Gastroesophageal sphincter (tissue), 4 donors: ENCODE measurements around the gene FAM210B. TPM values are rescaled to one million over a fixed set of nuclear protein-coding genes. Genes with fewer than 3 reads are reported as not detected.
"Not testable (repeated sequence)": the region's sequence is repeated elsewhere in the genome, so short reads cannot be mapped to it uniquely, and the experiment has no call there.

Experiments used
- ATAC-seq: fragments of 150-250 bp; one replicate; pipeline ENCODE4 v1.9.1; 2016; ENCODE audit warnings: mild to moderate bottlenecking, moderate library complexity
- H3K27ac ChIP-seq, 4 donors: fragments of 200-600 bp; sonication (generic) in 3 of 4; 1 replicate in 3 of 4; 2 replicates in 1 of 4; pipeline ENCODE4 v1.5.1; 2016 to 2019
- H3K27me3 ChIP-seq: fragments of 200-600 bp; sonication (generic); one replicate; pipeline ENCODE4 v1.5.1; 2019
- H3K36me3 ChIP-seq, 2 donors: fragments of 200-600 bp; sonication (generic); one replicate each; pipeline ENCODE4 v1.5.1; 2019; ENCODE audit warnings: control low read depth in 1 of 2
- H3K4me1 ChIP-seq, 3 donors: fragments of 200-600 bp; sonication (generic); 1 replicate in 2 of 3; 2 replicates in 1 of 3; pipeline ENCODE4 v1.5.1; 2016 to 2019; ENCODE audit warnings: control low read depth in 2 of 3
- H3K4me3 ChIP-seq, 2 donors: fragments of 200-600 bp; sonication (generic); one replicate each; pipeline ENCODE4 v1.5.1; 2019; ENCODE audit warnings: mild to moderate bottlenecking in 1 of 2, moderate library complexity in 1 of 2
- H3K9me3 ChIP-seq, 3 donors: fragments of 200-600 bp; sonication (generic); one replicate each; pipeline ENCODE4 v1.5.1; 2017 to 2019; ENCODE audit warnings: control low read depth in 2 of 3
- EP300 ChIP-seq: sonication (generic); formaldehyde crosslinking; IDR thresholded peaks from one replicate; pipeline ENCODE4 v1.6.1; 2017; ENCODE audit warnings: antibody characterized with exemption, mild to moderate bottlenecking
- POLR2A ChIP-seq, 2 donors: fragments of 450-650 bp; IDR thresholded peaks; one replicate each; pipeline ENCODE4 v1.6.1; 2017; ENCODE audit warnings: antibody characterized with exemption in 2 of 2, mild to moderate bottlenecking in 2 of 2, moderate library complexity in 1 of 2
- POLR2AphosphoS5 ChIP-seq: sonication (generic); formaldehyde crosslinking; IDR thresholded peaks from one replicate; pipeline ENCODE4 v1.6.1; 2017; ENCODE audit warnings: antibody characterized with exemption
- WGBS, 2 donors: methylation state at CpG; one replicate each; pipeline ENCODE4 v1.1.5; 2018; ENCODE audit warnings: low coverage in 1 of 2; 5-methylcytosine and 5-hydroxymethylcytosine counted together
- total RNA-seq, 4 donors: library from RNA; depleted of rRNA; stranded (reverse); fragments of >200 nt; gene quantifications; one replicate each; pipeline ENCODE4 v1.1.0, GENCODE V29; 2016
- TF ChIP-seq, protein P1 (sequence below), 4 experiments: fragments of 200-600 bp in 2 of 4; fragments of 450-650 bp in 2 of 4; sonication (generic) in 1 of 4; IDR thresholded peaks; one replicate each; pipeline ENCODE4 v1.5.1; 2017 to 2019; ENCODE audit warnings: antibody characterized with exemption in 4 of 4, mild to moderate bottlenecking in 2 of 4, moderate library complexity in 2 of 4

FAM210B gene
- total RNA-seq, 4 donors from 2014 or later = 57.4 to 79.9 (median 59.3) TPM

DNA sequence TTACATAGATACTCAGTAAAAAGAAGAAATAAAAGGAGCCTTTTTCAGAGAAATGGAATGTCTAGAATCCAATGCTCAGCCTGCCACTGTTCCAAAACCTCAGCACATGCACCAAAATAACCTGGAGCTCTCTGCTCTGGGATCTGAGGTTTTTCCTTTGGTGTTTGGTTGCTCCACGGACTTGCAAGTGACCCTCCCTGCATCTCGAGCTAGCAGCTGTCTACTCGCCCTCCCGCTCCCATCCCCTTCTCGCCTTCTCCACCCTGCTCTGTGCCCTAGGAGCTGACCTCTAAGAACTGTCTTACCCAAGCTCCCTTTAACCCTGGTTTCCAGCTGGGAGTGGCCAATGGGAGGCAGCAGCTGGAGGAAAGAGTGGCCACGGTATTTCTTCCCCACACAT lies 35.1 kb upstream of the FAM210B start:
- H3K27me3 ChIP-seq = peaks cover 35% of the 10 kb centered on the region
- H3K27ac ChIP-seq = no peak overlapping the region
- TF ChIP-seq POLR2AphosphoS5 = no peak
- WGBS, 2 donors = 38 to 39% methylated on average over 3 to 6 of the region's 6 CpGs
- no peaks in the 10 kb centered on the region for H3K36me3 ChIP-seq
- H3K4me3 ChIP-seq = no peak overlapping the region
- no peaks in the 10 kb centered on the region for H3K4me1 ChIP-seq
- no peak for ATAC-seq
- no peaks in the 10 kb centered on the region for H3K9me3 ChIP-seq

DNA sequence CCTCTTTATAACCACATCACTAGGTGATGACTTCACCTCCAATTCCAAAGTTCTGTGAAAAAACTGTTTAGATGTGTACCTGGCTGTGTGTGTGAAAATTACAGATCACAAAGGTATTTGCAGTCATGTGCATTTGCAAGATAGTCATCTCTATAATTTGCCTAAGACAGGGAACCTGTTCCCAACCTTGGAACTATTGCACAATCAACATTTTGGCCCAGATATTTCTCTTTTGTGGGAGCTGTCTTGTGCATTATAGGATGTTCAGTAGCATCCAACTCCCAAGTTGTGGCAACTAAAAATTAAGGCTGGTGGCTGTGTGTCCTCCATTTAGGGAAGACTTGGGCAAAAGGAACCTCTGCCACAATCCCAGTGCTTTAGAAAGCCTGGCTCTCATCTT lies 34.0 kb upstream of the FAM210B start:
- H3K9me3 ChIP-seq = no peaks in the 10 kb centered on the region
- H3K4me1 ChIP-seq = no peaks in the 10 kb centered on the region
- no peak overlapping the region for H3K27ac ChIP-seq
- H3K36me3 ChIP-seq = no peaks in the 10 kb centered on the region
- no peak overlapping the region for H3K4me3 ChIP-seq
- ATAC-seq = no peak
- peaks cover 37% of the 10 kb centered on the region for H3K27me3 ChIP-seq
- TF ChIP-seq POLR2A (IDR thresholded peaks at IDR 0.05) (no peak), POLR2AphosphoS5 (no peak), EP300 (no peak)
- TF ChIP-seq, protein P1, sequence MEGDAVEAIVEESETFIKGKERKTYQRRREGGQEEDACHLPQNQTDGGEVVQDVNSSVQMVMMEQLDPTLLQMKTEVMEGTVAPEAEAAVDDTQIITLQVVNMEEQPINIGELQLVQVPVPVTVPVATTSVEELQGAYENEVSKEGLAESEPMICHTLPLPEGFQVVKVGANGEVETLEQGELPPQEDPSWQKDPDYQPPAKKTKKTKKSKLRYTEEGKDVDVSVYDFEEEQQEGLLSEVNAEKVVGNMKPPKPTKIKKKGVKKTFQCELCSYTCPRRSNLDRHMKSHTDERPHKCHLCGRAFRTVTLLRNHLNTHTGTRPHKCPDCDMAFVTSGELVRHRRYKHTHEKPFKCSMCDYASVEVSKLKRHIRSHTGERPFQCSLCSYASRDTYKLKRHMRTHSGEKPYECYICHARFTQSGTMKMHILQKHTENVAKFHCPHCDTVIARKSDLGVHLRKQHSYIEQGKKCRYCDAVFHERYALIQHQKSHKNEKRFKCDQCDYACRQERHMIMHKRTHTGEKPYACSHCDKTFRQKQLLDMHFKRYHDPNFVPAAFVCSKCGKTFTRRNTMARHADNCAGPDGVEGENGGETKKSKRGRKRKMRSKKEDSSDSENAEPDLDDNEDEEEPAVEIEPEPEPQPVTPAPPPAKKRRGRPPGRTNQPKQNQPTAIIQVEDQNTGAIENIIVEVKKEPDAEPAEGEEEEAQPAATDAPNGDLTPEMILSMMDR (IDR thresholded peaks at IDR 0.05) = no peak

GRCh38 chr20:56328861-56329260 lies 29.9 kb upstream of the FAM210B start:
- Histone ChIP-seq H3K4me3 (no peak overlapping the region), H3K4me1 (no peaks in the 10 kb centered on the region), H3K9me3 (no peaks in the 10 kb centered on the region), H3K27me3 (peaks cover 43% of the 10 kb centered on the region), H3K36me3 (no peaks in the 10 kb centered on the region), H3K27ac (no peak overlapping the region)
- no peak for ATAC-seq
- 0 to 13% methylated on average over 1 to 2 of the region's 5 CpGs for WGBS, 2 donors
- TF ChIP-seq POLR2A (IDR thresholded peaks at IDR 0.05) = no peak
- TF ChIP-seq, protein P1 (IDR thresholded peaks at IDR 0.05) = no peak
- no peak for TF ChIP-seq EP300
- TF ChIP-seq POLR2AphosphoS5 = no peak

GRCh38 chr20:56336709-56337108 lies 22.1 kb upstream of the FAM210B start:
- H3K4me1 ChIP-seq, H3K4me3 ChIP-seq, H3K9me3 ChIP-seq, ATAC-seq, H3K36me3 ChIP-seq, H3K27ac ChIP-seq: not testable (repeated sequence)
- 43% methylated on average over 1 of the region's 8 CpGs; no CpG with 5 or more reads in 1 of the 2 donors for WGBS, 2 donors
- peaks cover 45% of the 10 kb centered on the region for H3K27me3 ChIP-seq

- no peaks in the 10 kb centered on the region for H3K36me3 ChIP-seq
- no peak overlapping the region for H3K4me3 ChIP-seq
- H3K9me3 ChIP-seq = no peaks in the 10 kb centered on the region
- no peak for ATAC-seq
- H3K4me1 ChIP-seq = peaks cover 0 to 8% (median 5%) of the 10 kb centered on the region in 3 donors
- no peak for TF ChIP-seq POLR2AphosphoS5
- TF ChIP-seq EP300 = no peak
- TF ChIP-seq POLR2A (IDR thresholded peaks at IDR 0.05) = no peak
- TF ChIP-seq, protein P1 (IDR thresholded peaks at IDR 0.05) = no peak
- no peak overlapping the region for H3K27ac ChIP-seq
- WGBS, 2 donors = 80 to 90% methylated on average over 1 to 3 of the region's 3 CpGs
- H3K27me3 ChIP-seq = peaks cover 71% of the 10 kb centered on the region
Observed at GRCh38 chr20:56342783-56343182, 16.0 kb upstream of the FAM210B start.

DNA sequence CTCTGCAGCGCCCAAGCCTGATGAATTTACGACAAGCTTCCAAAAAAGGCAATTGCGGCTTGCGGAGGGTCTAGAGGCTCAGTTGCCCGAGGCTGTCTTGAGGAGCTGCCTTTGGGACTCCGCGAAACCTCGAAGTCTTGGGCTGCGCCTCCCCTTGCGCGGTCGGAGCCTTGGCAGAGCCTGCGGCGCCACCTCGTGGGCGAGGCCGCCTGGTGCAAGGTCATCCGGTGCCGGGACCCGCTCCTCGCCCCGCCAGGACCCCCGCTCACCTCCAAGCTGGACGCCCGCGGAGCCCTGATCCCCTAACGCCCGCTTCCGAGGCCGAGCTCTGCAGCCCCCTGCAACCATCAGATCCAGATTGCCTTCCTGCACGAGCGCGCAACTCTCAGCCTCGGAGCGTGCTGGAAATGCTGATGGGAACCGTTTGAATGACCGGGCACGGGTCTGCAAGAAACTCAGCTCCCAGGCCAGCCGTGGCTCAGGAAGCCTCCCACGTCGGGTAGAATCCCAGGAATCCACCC lies 14.9 kb upstream of the FAM210B start:
- no peak overlapping the region for H3K27ac ChIP-seq
- no peaks in the 10 kb centered on the region for H3K36me3 ChIP-seq
- no peak for ATAC-seq
- H3K4me1 ChIP-seq = peaks cover 0 to 8% (median 5%) of the 10 kb centered on the region in 3 donors
- 1% methylated on average over 12 of the region's 41 CpGs; no CpG with 5 or more reads in 1 of the 2 donors for WGBS, 2 donors
- H3K4me3 ChIP-seq = peak overlapping the region in 1 of 2 donors; percentile 0
- peaks cover 68% of the 10 kb centered on the region for H3K27me3 ChIP-seq
- no peaks in the 10 kb centered on the region for H3K9me3 ChIP-seq
- TF ChIP-seq, protein P1 (IDR thresholded peaks at IDR 0.05) = peak in 3 of 4 experiments; percentile 38 to 66 (median 39)
- no peak for TF ChIP-seq POLR2A (IDR thresholded peaks at IDR 0.05)
